AG04450 (cell line): ENCODE measurements around the gene SCMH1. TPM values are rescaled to one million over a fixed set of nuclear protein-coding genes. Genes with fewer than 3 reads are reported as not detected.

Source experiments
- CTCF ChIA-PET: fragments of 300-600, 350-600 bp; formaldehyde crosslinking; extraction: SDS; loops from one replicate; lab custom pipeline; 2022; ENCODE audit warnings: antibody characterized with exemption, inconsistent platforms; lab: Charles Lee
- POLR2A ChIA-PET: fragments of 350-600 bp; formaldehyde crosslinking; extraction: SDS; loops from one replicate; lab custom pipeline; 2021; ENCODE audit warnings: antibody characterized with exemption, inconsistent platforms; lab: Yijun Ruan, JAX
- DNase-seq: peaks from one replicate; pipeline ENCODE4 v3.0.0-alpha.2; 2011; ENCODE audit warnings: low read depth, low spot score
- H3K27ac ChIP-seq: one replicate; pipeline ENCODE4 v1.5.1; 2012; ENCODE audit warnings: low read depth, low read length, control low read depth
- H3K27me3 ChIP-seq: one replicate; pipeline ENCODE4 v1.6.0; 2012; ENCODE audit warnings: low read length; ENCODE audit not compliant: control insufficient read depth, insufficient read depth
- H3K4me3 ChIP-seq: 2 replicates; pipeline ENCODE4 v1.5.1; 2011; ENCODE audit warnings: mild to moderate bottlenecking, low read depth, low read length, control low read depth
- H3K9me3 ChIP-seq: 2 replicates; pipeline ENCODE4 v1.5.1; 2012; ENCODE audit warnings: low read length; ENCODE audit not compliant: control insufficient read depth, insufficient read depth
- CTCF ChIP-seq: IDR thresholded peaks from 2 replicates; pipeline ENCODE4 v1.5.1; 2011; ENCODE audit warnings: low read depth, low read length, control low read depth, inconsistent platforms
- polyA plus RNA-seq: library from polyadenylated mRNA; depleted of rRNA; stranded (reverse); fragments of >200 nt; gene quantifications from 2 replicates; pipeline ENCODE4 v1.2.3, GENCODE V29; 2011

SCMH1 gene
- polyA plus RNA-seq, 1 experiment, result 32.1 TPM

GRCh38 chr1:41025979-41026819 is 215.9 kb downstream of the SCMH1 start:
- CTCF ChIA-PET, result interaction anchor here (0.7 kb wide), 1 partner anchor 103 kb away, joined by 3 read pairs; no protein-coding TSS in a partner anchor
- POLR2A ChIA-PET, result interaction anchor here (0.6 kb wide), 1 partner anchor 939 kb away, joined by 7 read pairs; no protein-coding TSS in a partner anchor

GRCh38 chr1:41024953-41025352 is 217.2 kb downstream of the SCMH1 start:
- ChIA-PET CTCF (interaction anchor here (0.7 to 0.9 kb wide), 2 partner anchors 12 to 21 kb away, joined by 3 read pairs; no protein-coding TSS in a partner anchor), POLR2A (interaction anchor here (0.6 kb wide), 1 partner anchor 37 kb away, joined by 4 read pairs; no protein-coding TSS in a partner anchor)

More at GRCh38 chr1:41025979-41026819, 215.9 kb downstream of the SCMH1 start:
- Histone ChIP-seq H3K4me3 (no peak overlapping the region), H3K9me3 (no peaks in the 10 kb centered on the region), H3K27ac (no peak overlapping the region), H3K27me3 (no peaks in the 10 kb centered on the region)
- no peak for DNase-seq
- no peak for TF ChIP-seq CTCF

GRCh38 chr1:41023279-41023990 is 218.7 kb downstream of the SCMH1 start:
- ChIA-PET POLR2A (interaction anchor here (1.0 kb wide), 1 partner anchor 12 kb away, joined by 3 read pairs; no protein-coding TSS in a partner anchor), CTCF (interaction anchor here (0.6 to 1.7 kb wide), 6 partner anchors 19 to 249 kb away, joined by 3 to 4 read pairs (median 3); no protein-coding TSS in a partner anchor)
- Histone ChIP-seq H3K27me3 (no peaks in the 10 kb centered on the region), H3K27ac (no peak overlapping the region), H3K9me3 (no peaks in the 10 kb centered on the region), H3K4me3 (no peak overlapping the region)
- DNase-seq, result no peak
- TF ChIP-seq CTCF, result peak; percentile 48

More at GRCh38 chr1:41024953-41025352, 217.2 kb downstream of the SCMH1 start:
- DNase-seq, result no peak
- Histone ChIP-seq H3K4me3 (no peak overlapping the region), H3K27ac (no peak overlapping the region), H3K9me3 (no peaks in the 10 kb centered on the region), H3K27me3 (no peaks in the 10 kb centered on the region)
- no peak for TF ChIP-seq CTCF

DNA sequence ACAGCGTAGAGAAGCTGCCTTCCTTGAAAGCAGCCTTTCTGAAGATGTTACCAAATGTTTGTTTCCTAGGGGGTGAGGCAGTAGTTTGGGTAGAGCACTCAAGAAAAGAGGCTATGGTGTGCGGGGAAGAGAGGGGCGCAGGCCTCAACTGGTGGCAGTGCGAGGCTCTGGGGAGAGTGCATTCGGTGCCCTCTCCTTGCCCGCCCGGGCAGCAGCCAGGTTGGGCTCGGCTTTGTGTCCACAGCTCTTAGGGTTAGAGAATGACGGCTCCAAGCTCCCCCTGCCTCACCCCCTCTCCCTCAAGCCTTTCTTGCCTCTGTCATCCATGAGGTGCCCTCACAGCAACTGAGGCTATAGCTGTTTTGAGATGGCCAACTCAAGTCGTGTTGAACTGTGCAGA is 219.7 kb downstream of the SCMH1 start:
- Histone ChIP-seq H3K27ac (no peak overlapping the region), H3K4me3 (no peak overlapping the region), H3K27me3 (no peaks in the 10 kb centered on the region), H3K9me3 (no peaks in the 10 kb centered on the region)
- no peak for TF ChIP-seq CTCF
- DNase-seq, result no peak
- ChIA-PET CTCF (interaction anchor here (0.6 to 1.7 kb wide), 6 partner anchors 40 to 248 kb away, joined by 3 to 7 read pairs (median 4); no protein-coding TSS in a partner anchor), POLR2A (interaction anchor here (0.7 kb wide), 1 partner anchor 420 kb away, joined by 6 read pairs; no protein-coding TSS in a partner anchor)
